ENCODE measurements around the gene TRMT10A.

DNA sequence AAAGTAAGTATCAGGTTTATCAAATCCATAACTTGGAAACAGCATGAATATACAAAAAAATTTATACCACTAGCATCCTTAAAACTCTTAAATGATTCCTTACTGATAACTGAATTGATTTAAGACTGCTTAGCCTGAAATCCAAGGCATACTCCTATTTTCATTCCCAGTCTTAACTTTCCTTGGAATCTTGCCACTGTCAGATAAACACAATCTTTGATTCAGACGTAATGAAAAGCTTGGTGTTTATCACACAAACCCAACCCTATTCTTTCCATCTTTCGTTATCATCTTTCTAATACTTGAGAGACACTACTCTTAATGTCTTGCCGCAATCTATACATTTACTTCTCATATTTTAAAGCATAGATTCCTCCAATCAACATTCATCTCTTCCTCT, 33.9 kb downstream of the TRMT10A start:
- TF ChIP-seq POLR2A (IDR thresholded peaks at IDR 0.05) (no peak), POLR2AphosphoS5 (IDR thresholded peaks at IDR 0.05) (no peak), EP300 (IDR thresholded peaks at IDR 0.05; ENCODE audit: low read depth) (no peak)
- TF ChIP-seq, protein P1, sequence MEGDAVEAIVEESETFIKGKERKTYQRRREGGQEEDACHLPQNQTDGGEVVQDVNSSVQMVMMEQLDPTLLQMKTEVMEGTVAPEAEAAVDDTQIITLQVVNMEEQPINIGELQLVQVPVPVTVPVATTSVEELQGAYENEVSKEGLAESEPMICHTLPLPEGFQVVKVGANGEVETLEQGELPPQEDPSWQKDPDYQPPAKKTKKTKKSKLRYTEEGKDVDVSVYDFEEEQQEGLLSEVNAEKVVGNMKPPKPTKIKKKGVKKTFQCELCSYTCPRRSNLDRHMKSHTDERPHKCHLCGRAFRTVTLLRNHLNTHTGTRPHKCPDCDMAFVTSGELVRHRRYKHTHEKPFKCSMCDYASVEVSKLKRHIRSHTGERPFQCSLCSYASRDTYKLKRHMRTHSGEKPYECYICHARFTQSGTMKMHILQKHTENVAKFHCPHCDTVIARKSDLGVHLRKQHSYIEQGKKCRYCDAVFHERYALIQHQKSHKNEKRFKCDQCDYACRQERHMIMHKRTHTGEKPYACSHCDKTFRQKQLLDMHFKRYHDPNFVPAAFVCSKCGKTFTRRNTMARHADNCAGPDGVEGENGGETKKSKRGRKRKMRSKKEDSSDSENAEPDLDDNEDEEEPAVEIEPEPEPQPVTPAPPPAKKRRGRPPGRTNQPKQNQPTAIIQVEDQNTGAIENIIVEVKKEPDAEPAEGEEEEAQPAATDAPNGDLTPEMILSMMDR (IDR thresholded peaks at IDR 0.05), result no peak

All from transverse colon (tissue), 4 donors.